GM23248 (cell line): ENCODE data around the gene ESPNL. TPM values are rescaled to one million over a fixed set of nuclear protein-coding genes. Genes with fewer than 3 reads are reported as not detected.

ENCODE experiments used
- DNase-seq: peaks from one replicate; pipeline ENCODE4 v3.0.0-alpha.2; 2015
- H2AFZ ChIP-seq: fragments of 200-600 bp; sonication (generic); 2 replicates; pipeline ENCODE4 v1.6.1; 2016; ENCODE audit warnings: antibody characterized with exemption
- H3F3A ChIP-seq: fragments of 200-600 bp; sonication (generic); 2 replicates; pipeline ENCODE4 v1.6.1; 2016; ENCODE audit warnings: mild to moderate bottlenecking, antibody characterized with exemption, mixed run types; ENCODE audit not compliant: insufficient read depth
- H3K27ac ChIP-seq: fragments of 200-600 bp; sonication (generic); 2 replicates; pipeline ENCODE4 v1.5.1; 2016; ENCODE audit warnings: mild to moderate bottlenecking
- H3K27me3 ChIP-seq: fragments of 200-600 bp; sonication (generic); replicated peaks from 2 replicates; pipeline ENCODE4 v1.6.1; 2016; ENCODE audit warnings: mild to moderate bottlenecking; ENCODE audit not compliant: insufficient read depth
- H3K36me3 ChIP-seq: fragments of 200-600 bp; sonication (generic); 2 replicates; pipeline ENCODE4 v1.6.1; 2016; ENCODE audit warnings: low read depth, mild to moderate bottlenecking
- H3K4me1 ChIP-seq: fragments of 200-600 bp; sonication (generic); 2 replicates; pipeline ENCODE4 v1.6.1; 2016; ENCODE audit warnings: mild to moderate bottlenecking; ENCODE audit not compliant: insufficient read depth
- H3K4me2 ChIP-seq: fragments of 200-600 bp; sonication (generic); one replicate; pipeline ENCODE4 v1.6.1; 2016; ENCODE audit warnings: mild to moderate bottlenecking; ENCODE audit not compliant: unreplicated experiment
- H3K4me3 ChIP-seq: fragments of 200-600 bp; sonication (generic); 2 replicates; pipeline ENCODE4 v1.5.1; 2016; ENCODE audit warnings: mild to moderate bottlenecking
- H3K79me2 ChIP-seq: fragments of 200-600 bp; sonication (generic); 2 replicates; pipeline ENCODE4 v1.6.1; 2016; ENCODE audit warnings: mild to moderate bottlenecking; ENCODE audit not compliant: insufficient read depth
- H3K9ac ChIP-seq: fragments of 200-600 bp; sonication (generic); 2 replicates; pipeline ENCODE4 v1.6.1; 2016; ENCODE audit warnings: mild to moderate bottlenecking
- H3K9me2 ChIP-seq: fragments of 200-600 bp; sonication (generic); 2 replicates; pipeline ENCODE4 v1.6.1; 2016; ENCODE audit warnings: mixed run types, mild to moderate bottlenecking, moderate library complexity; ENCODE audit not compliant: insufficient read depth
- H3K9me3 ChIP-seq: fragments of 200-600 bp; sonication (generic); one replicate; pipeline ENCODE4 v1.6.1; 2017; ENCODE audit warnings: low read depth
- H4K20me1 ChIP-seq: fragments of 200-600 bp; sonication (generic); 2 replicates; pipeline ENCODE4 v1.6.0; 2016; ENCODE audit not compliant: insufficient read depth
- EZH2 ChIP-seq: fragments of 200-600 bp; sonication (generic); IDR thresholded peaks from 2 replicates; pipeline ENCODE4 v1.6.1; 2018; ENCODE audit warnings: antibody characterized with exemption, mild to moderate bottlenecking; ENCODE audit not compliant: insufficient read depth, poor library complexity, severe bottlenecking
- EZH2phosphoT487 ChIP-seq: fragments of 200-600 bp; sonication (generic); IDR thresholded peaks from 2 replicates; pipeline ENCODE4 v1.6.1; 2018; ENCODE audit warnings: antibody characterized with exemption, moderate library complexity, mild to moderate bottlenecking, low read depth; ENCODE audit not compliant: insufficient read depth
- WGBS, 2 experiments: methylation state at CpG; one replicate each; pipeline ENCODE4 v1.1.6; 2015 to 2017; ENCODE audit warnings: low lambda C conversion rate in 2 of 2, low coverage in 1 of 2; ENCODE audit errors: missing lambda C conversion rate in 2 of 2; 5-methylcytosine and 5-hydroxymethylcytosine counted together
- in situ Hi-C: fragments of 300-500 bp; cut with MboI; formaldehyde crosslinking; loops from 2 replicates; pipeline ENCODE4 v1.15.0; 2020
- polyA plus RNA-seq: library from polyadenylated mRNA; unstranded; fragments of >200 nt; fragmentation: Nextera tagmentation; extraction: Ambion mirVana; gene quantifications from 2 replicates; pipeline ENCODE4 v1.2.1, GENCODE V29; 2016
- total RNA-seq: library from RNA; depleted of rRNA; stranded (reverse); fragments of >200 nt; shearing (Covaris generic); gene quantifications from 2 replicates; pipeline ENCODE4 v1.2.3, GENCODE V29; 2014

Gene ESPNL
- total and polyA plus RNA-seq, 2 experiments from 2014 or later = 0.60 to 1.4 TPM

DNA sequence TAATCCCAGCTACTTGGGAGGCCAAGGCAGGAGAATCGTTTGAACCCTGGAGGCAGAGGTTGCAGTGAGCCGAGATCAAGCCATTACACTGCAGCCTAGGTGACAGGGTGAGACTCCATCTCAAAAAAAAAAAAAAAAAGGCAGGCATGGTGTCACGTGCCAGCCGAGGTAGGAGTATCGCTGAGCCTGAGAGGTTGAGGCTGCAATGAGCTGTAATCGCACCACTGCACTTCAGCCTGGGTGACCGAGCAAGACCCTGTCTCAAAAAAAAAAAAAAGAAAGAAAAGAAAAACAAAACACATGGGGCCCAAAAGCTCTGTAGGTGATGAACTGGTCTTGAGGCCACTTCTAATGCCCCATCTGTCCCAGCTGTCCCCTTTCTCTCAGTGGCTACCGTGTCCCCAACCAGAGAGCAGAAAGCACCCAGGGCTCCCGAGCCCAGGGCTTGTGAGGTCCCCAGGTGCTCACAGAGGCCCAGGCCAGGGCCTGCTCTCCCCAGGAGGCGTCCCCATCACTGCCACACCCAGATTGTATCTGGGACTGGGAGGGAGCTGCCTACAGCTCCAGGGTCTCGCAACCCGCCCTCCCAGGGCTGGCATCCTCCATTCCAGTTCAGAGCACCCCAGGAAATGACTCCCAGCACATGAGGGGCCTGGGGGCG is 46.9 kb downstream of the ESPNL start:
- Histone ChIP-seq H3F3A (no peaks in the 10 kb centered on the region), H3K79me2 (no peaks in the 10 kb centered on the region), H3K9ac (no peak overlapping the region), H3K4me3 (no peak overlapping the region), H3K36me3 (no peaks in the 10 kb centered on the region), H3K27ac (no peak overlapping the region), H4K20me1 (no peaks in the 10 kb centered on the region), H3K9me2 (no peaks in the 10 kb centered on the region), H3K4me1 (peaks cover 11% of the 10 kb centered on the region), H3K4me2 (no peak overlapping the region), H3K27me3 (no peaks in the 10 kb centered on the region), H3K9me3 (no peaks in the 10 kb centered on the region), H2AFZ (no peak overlapping the region)
- no peak for DNase-seq
- WGBS, 2 experiments = 94% methylated on average over 13 of the region's 13 CpGs
- in situ Hi-C loops = no loop called here
- TF ChIP-seq EZH2 (no peak), EZH2phosphoT487 (no peak)

DNA sequence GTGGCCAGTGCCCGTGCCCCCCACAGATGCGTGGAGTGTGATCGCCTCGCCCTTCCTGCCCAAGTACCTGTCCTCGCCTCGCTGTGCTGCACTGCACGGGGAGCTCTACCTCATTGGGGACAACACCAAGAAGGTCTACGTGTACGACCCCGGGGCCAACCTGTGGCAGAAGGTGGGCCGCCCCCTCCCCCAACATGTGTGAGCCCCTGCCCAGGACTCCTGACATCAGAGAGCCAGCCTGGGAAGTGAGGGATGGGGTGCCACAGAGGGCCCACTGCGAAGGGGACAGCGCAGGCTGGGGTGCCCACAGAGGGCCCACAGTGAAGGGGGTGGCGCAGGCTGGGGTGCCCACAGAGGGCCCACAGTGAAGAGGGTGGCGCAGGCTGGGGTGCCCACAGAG is 48.8 kb downstream of the ESPNL start:
- Histone ChIP-seq H3K9me2 (no peaks in the 10 kb centered on the region), H3K9me3 (no peaks in the 10 kb centered on the region), H3K36me3 (no peaks in the 10 kb centered on the region), H3K4me1 (peaks cover 2% of the 10 kb centered on the region), H3K4me3 (no peak overlapping the region), H3K4me2 (no peak overlapping the region), H2AFZ (no peak overlapping the region), H3F3A (no peaks in the 10 kb centered on the region), H3K79me2 (no peaks in the 10 kb centered on the region), H3K27me3 (no peaks in the 10 kb centered on the region), H3K9ac (no peak overlapping the region), H4K20me1 (no peaks in the 10 kb centered on the region), H3K27ac (no peak overlapping the region)
- TF ChIP-seq EZH2 = no peak
- TF ChIP-seq EZH2phosphoT487 = no peak
- in situ Hi-C loops = no loop called here
- 91 to 93% methylated on average over 15 of the region's 15 CpGs for WGBS, 2 experiments
- DNase-seq = no peak

DNA sequence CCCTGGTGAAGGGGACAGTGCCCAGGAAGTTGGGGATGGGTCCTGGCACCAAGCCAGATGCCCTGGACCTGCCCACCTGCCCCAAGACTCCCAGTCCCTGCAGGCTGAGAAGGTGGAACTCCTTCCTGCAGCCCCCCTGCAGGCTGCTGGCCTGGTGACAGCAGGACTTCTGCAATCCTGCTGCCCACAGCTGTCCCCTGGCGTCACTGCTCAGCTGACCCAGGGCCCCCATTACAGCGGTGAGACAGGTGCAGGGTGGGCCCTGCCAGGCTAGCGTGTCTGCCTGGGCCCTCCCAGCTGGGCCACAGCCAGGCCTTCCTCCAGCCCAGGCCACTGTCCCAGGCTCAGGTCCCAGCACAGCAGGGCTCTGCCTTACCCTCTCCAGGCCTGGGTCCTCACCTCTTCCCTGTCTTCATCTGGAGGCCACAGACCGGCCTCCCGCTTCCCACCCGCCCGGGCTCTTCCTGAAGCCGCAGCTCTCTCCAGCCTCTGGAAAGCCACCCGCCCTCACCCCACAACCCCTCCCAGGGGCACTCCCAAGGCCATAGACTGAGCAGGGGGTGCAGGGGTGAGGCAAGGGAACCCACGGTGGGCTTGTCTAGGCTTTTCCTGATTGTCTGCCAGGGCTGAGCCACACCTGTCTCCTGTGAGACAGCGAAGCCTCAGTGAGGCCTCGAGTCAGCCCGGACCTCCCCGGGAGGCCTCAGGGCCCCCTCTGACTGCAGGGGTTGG is 49.9 kb downstream of the ESPNL start:
- no peaks in the 10 kb centered on the region for H3K4me1 ChIP-seq
- no peak overlapping the region for H3K9ac ChIP-seq
- H3K27me3 ChIP-seq = no peaks in the 10 kb centered on the region
- in situ Hi-C loops = no loop called here
- H3K9me2 ChIP-seq = no peaks in the 10 kb centered on the region
- no peaks in the 10 kb centered on the region for H3K9me3 ChIP-seq
- no peak overlapping the region for H3K27ac ChIP-seq
- TF ChIP-seq EZH2phosphoT487 (no peak), EZH2 (no peak)
- no peaks in the 10 kb centered on the region for H3F3A ChIP-seq
- no peak overlapping the region for H3K4me3 ChIP-seq
- H2AFZ ChIP-seq = no peak overlapping the region
- H3K79me2 ChIP-seq = no peaks in the 10 kb centered on the region
- DNase-seq = no peak
- H3K4me2 ChIP-seq = no peak overlapping the region
- no peaks in the 10 kb centered on the region for H4K20me1 ChIP-seq
- H3K36me3 ChIP-seq = no peaks in the 10 kb centered on the region
- WGBS, 2 experiments = 66 to 68% methylated on average over 11 to 14 of the region's 14 CpGs

DNA sequence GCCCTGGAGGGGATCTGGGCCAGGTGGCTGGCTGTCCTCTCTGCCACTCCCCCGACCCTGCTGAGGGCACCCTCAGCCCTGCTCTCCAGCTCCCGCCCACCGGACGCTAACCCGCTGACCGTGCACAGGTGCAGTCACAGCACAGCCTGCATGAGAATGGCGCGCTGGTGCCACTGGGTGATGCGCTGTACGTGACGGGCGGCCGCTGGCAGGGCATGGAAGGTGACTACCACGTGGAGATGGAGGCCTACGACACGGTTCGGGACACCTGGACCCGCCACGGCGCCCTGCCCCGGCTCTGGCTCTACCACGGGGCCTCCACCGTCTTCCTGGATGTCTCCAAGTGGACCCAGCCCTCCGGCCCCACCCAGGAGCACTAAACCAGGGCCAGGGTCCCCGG is 50.5 kb downstream of the ESPNL start:
- no peaks in the 10 kb centered on the region for H3K9me2 ChIP-seq
- in situ Hi-C loops = no loop called here
- 89 to 94% methylated on average over 24 to 25 of the region's 25 CpGs for WGBS, 2 experiments
- no peaks in the 10 kb centered on the region for H3F3A ChIP-seq
- H3K36me3 ChIP-seq = no peaks in the 10 kb centered on the region
- H3K9me3 ChIP-seq = no peaks in the 10 kb centered on the region
- H3K4me1 ChIP-seq = no peaks in the 10 kb centered on the region
- H3K4me2 ChIP-seq = no peak overlapping the region
- no peaks in the 10 kb centered on the region for H3K79me2 ChIP-seq
- H2AFZ ChIP-seq = no peak overlapping the region
- no peaks in the 10 kb centered on the region for H4K20me1 ChIP-seq
- H3K27ac ChIP-seq = no peak overlapping the region
- TF ChIP-seq EZH2phosphoT487 = no peak
- no peak for TF ChIP-seq EZH2
- H3K9ac ChIP-seq = no peak overlapping the region
- H3K4me3 ChIP-seq = no peak overlapping the region
- H3K27me3 ChIP-seq = no peaks in the 10 kb centered on the region
- DNase-seq = no peak
